Spinal cord (tissue), 10 donors: ENCODE data around the gene ZNF30. TPM values are rescaled to one million over a fixed set of nuclear protein-coding genes. Genes with fewer than 3 reads are reported as not detected.
A peak's percentile ranks its signal among the peaks of the same experiment; 100 is the strongest.
"Not testable (repeated sequence)": the region's sequence is repeated elsewhere in the genome, so short reads cannot be mapped to it uniquely, and the experiment has no call there.

Source experiments
- DNase-seq, 6 donors: peaks; one replicate each; pipeline versions ENCODE4 v3.0.0 to v3.0.0-alpha.2; 2013 to 2015; ENCODE audit warnings: low spot score in 6 of 6, low read depth in 4 of 6
- H3K27ac ChIP-seq: one replicate; pipeline ENCODE4 v1.5.1; 2013; ENCODE audit warnings: low read depth, low read length, control low read depth
- H3K27me3 ChIP-seq: one replicate; pipeline ENCODE4 v1.6.1; 2013; ENCODE audit warnings: low read length; ENCODE audit not compliant: control insufficient read depth, insufficient read depth
- H3K36me3 ChIP-seq: one replicate; pipeline ENCODE4 v1.6.1; 2013; ENCODE audit warnings: low read length; ENCODE audit not compliant: control insufficient read depth, insufficient read depth
- H3K4me1 ChIP-seq: one replicate; pipeline ENCODE4 v1.6.1; 2013; ENCODE audit warnings: low read length; ENCODE audit not compliant: control insufficient read depth, insufficient read depth
- H3K4me3 ChIP-seq: one replicate; pipeline ENCODE4 v1.5.1; 2013; ENCODE audit warnings: low read depth, low read length, control low read depth
- H3K9me3 ChIP-seq: one replicate; pipeline ENCODE4 v1.6.1; 2013; ENCODE audit warnings: low read length; ENCODE audit not compliant: control insufficient read depth, insufficient read depth
- WGBS: methylation state at CpG from one replicate; pipeline ENCODE4 v1.1.5; 2013; ENCODE audit warnings: missing lambda C conversion rate; ENCODE audit not compliant: insufficient coverage; 5-methylcytosine and 5-hydroxymethylcytosine counted together
- long read RNA-seq, 4 donors: transcript quantifications; one replicate each; lab custom pipeline, GENCODE V29; 2026
- polyA plus RNA-seq, 2 donors: library from polyadenylated mRNA; unstranded; fragments of 120-200 nt; gene quantifications; one replicate each; pipeline ENCODE4 v1.2.1, GENCODE V29; 2013; ENCODE audit not compliant: insufficient read length in 2 of 2
- total RNA-seq, 2 donors: library from RNA; depleted of rRNA in 1 of 2; stranded (reverse); fragments of 120-200 nt in 1 of 2; fragments of >200 nt in 1 of 2; gene quantifications; one replicate each; pipeline versions ENCODE4 v1.2.3 to v1.2.4, GENCODE V29; 2013 to 2014
- donor health status: healthy.

ZNF30 gene
- total RNA-seq (1 to 10 TPM; 7.5 to 7.7 TPM), polyA plus RNA-seq (10 to 100 TPM; 11.4 to 11.7 TPM)
- long read RNA-seq, donor 1, partial matches to known transcripts: 0 of 2 reads
- long read RNA-seq, donor 1, other reads (novel, unspliced or antisense): 0 of 2 reads
- long read RNA-seq, donor 2: 0 reads
- long read RNA-seq, donor 3, partial matches to known transcripts: 0 of 1 reads
- long read RNA-seq, donor 3, other reads (novel, unspliced or antisense): 0 of 1 reads
- long read RNA-seq, donor 4, partial matches to known transcripts: 0 of 2 reads
- long read RNA-seq, donor 4, other reads (novel, unspliced or antisense): 0 of 2 reads

GRCh38 chr19:34926685-34927375 is at the start of gene ZNF30:
Gene ZNF30 (plus strand): TSS chr19:34926903. CDS start chr19:34929948, 3,045 bp downstream.
- peaks cover 1% of the 10 kb centered on the region for H3K9me3 ChIP-seq
- DNase-seq: peak; percentile 71 to 97 (median 84)
- WGBS: under 1% methylated on average over 46 of the region's 53 CpGs
- H3K27ac ChIP-seq: peak within 1 kb of the TSS; percentile 77
- peaks cover 3% of the 10 kb centered on the region for H3K36me3 ChIP-seq
- no peaks in the 10 kb centered on the region for H3K27me3 ChIP-seq
- peak within 1 kb of the TSS; percentile 66 for H3K4me3 ChIP-seq
- peaks cover 4% of the 10 kb centered on the region for H3K4me1 ChIP-seq

- no peaks in the 10 kb centered on the region for H3K36me3 ChIP-seq
- DNase-seq: no peak
- no peaks in the 10 kb centered on the region for H3K4me1 ChIP-seq
- H3K9me3 ChIP-seq: no peaks in the 10 kb centered on the region
- no peak overlapping the region for H3K27ac ChIP-seq
- H3K27me3 ChIP-seq: no peaks in the 10 kb centered on the region
- no peak overlapping the region for H3K4me3 ChIP-seq
Observed at GRCh38 chr19:34879563-34879962, 47.1 kb upstream of the ZNF30 start.

GRCh38 chr19:34880034-34880433 is 46.7 kb upstream of the ZNF30 start:
- no peaks in the 10 kb centered on the region for H3K4me1 ChIP-seq
- no peak overlapping the region for H3K4me3 ChIP-seq
- WGBS: no CpG with 5 or more reads among the region's 1 CpG
- no peaks in the 10 kb centered on the region for H3K36me3 ChIP-seq
- no peak for DNase-seq
- H3K27me3 ChIP-seq: no peaks in the 10 kb centered on the region
- peaks cover 3% of the 10 kb centered on the region for H3K9me3 ChIP-seq
- no peak overlapping the region for H3K27ac ChIP-seq

- no CpG with 5 or more reads among the region's 1 CpG for WGBS
- Histone ChIP-seq H3K36me3 (no peaks in the 10 kb centered on the region), H3K9me3 (peaks cover 3% of the 10 kb centered on the region), H3K27me3 (no peaks in the 10 kb centered on the region), H3K4me3 (no peak overlapping the region), H3K4me1 (no peaks in the 10 kb centered on the region), H3K27ac (no peak overlapping the region)
- no peak for DNase-seq
Observed at GRCh38 chr19:34881982-34882381, 44.7 kb upstream of the ZNF30 start.

- WGBS: 83% methylated on average over 6 of the region's 6 CpGs
- Histone ChIP-seq H3K36me3 (no peaks in the 10 kb centered on the region), H3K27ac (no peak overlapping the region), H3K4me1 (no peaks in the 10 kb centered on the region), H3K9me3 (peaks cover 3% of the 10 kb centered on the region), H3K27me3 (no peaks in the 10 kb centered on the region), H3K4me3 (no peak overlapping the region)
- DNase-seq: no peak
Observed at GRCh38 chr19:34888091-34888490, 38.6 kb upstream of the ZNF30 start.

- Histone ChIP-seq H3K27ac (no peak overlapping the region), H3K27me3 (peaks cover 16% of the 10 kb centered on the region), H3K4me3 (no peak overlapping the region), H3K4me1 (peaks cover 6% of the 10 kb centered on the region), H3K36me3 (no peaks in the 10 kb centered on the region), H3K9me3 (no peaks in the 10 kb centered on the region)
- no peak for DNase-seq
- WGBS: no CpG with 5 or more reads among the region's 2 CpGs
Observed at GRCh38 chr19:34900245-34900644, 26.5 kb upstream of the ZNF30 start.

- H3K27me3 ChIP-seq: peaks cover 33% of the 10 kb centered on the region
- H3K4me1 ChIP-seq: peaks cover 7% of the 10 kb centered on the region
Observed at GRCh38 chr19:34904664-34905527, 21.8 kb upstream of the ZNF30 start.

GRCh38 chr19:34910770-34911169 is 15.9 kb upstream of the ZNF30 start:
- WGBS: 100% methylated on average over 2 of the region's 3 CpGs
- Histone ChIP-seq H3K27me3 (peaks cover 12% of the 10 kb centered on the region), H3K9me3 (no peaks in the 10 kb centered on the region), H3K4me3 (no peak overlapping the region), H3K27ac (no peak overlapping the region), H3K36me3 (no peaks in the 10 kb centered on the region), H3K4me1 (no peaks in the 10 kb centered on the region)
- no peak for DNase-seq

More at GRCh38 chr19:34904664-34905527, 21.8 kb upstream of the ZNF30 start:
- no peak overlapping the region for H3K27ac ChIP-seq
- no peaks in the 10 kb centered on the region for H3K36me3 ChIP-seq
- H3K9me3 ChIP-seq: no peaks in the 10 kb centered on the region
- WGBS: 3% methylated on average over 57 of the region's 59 CpGs
- DNase-seq: no peak
- H3K4me3 ChIP-seq: no peak overlapping the region

- not testable (repeated sequence) for H3K27ac ChIP-seq, DNase-seq, H3K36me3 ChIP-seq, H3K9me3 ChIP-seq, H3K27me3 ChIP-seq, H3K4me3 ChIP-seq, H3K4me1 ChIP-seq
- WGBS: 94% methylated on average over 2 of the region's 3 CpGs
Observed at GRCh38 chr19:34917144-34917543, 9.6 kb upstream of the ZNF30 start.
